GM18499 (cell line): ENCODE data around the gene DPM3.
"Not testable (repeated sequence)": the region's sequence is repeated elsewhere in the genome, so short reads cannot be mapped to it uniquely, and the experiment has no call there.

Source experiments
- ATAC-seq: cut with Tn5 transposase; IDR thresholded peaks from one replicate; pipeline ENCODE4 v1.9.1; 2021; ENCODE audit warnings: moderate number of reproducible peaks; ENCODE audit not compliant: insufficient read depth, unreplicated experiment

The DPM3 gene

GRCh38 chr1:155127105-155127966 lies 13.0 kb downstream of the DPM3 start, which contains the start of gene EFNA1:
Gene EFNA1 (plus strand): TSS chr1:155127876. CDS start chr1:155127978, 102 bp downstream.
- no peak for ATAC-seq

- ATAC-seq = no peak
Observed at GRCh38 chr1:155126556-155127104, 13.7 kb downstream of the DPM3 start.

GRCh38 chr1:155125946-155126555 lies 14.3 kb downstream of the DPM3 start:
- no peak for ATAC-seq

- ATAC-seq = no peak
Observed at GRCh38 chr1:155125511-155125945, 14.8 kb downstream of the DPM3 start.

- ATAC-seq = no peak
Observed at GRCh38 chr1:155124503-155125463, 15.5 kb downstream of the DPM3 start.

GRCh38 chr1:155123801-155124200 lies 16.5 kb downstream of the DPM3 start:
- ATAC-seq = no peak

- ATAC-seq = no peak
Observed at GRCh38 chr1:155122308-155122707, 18.0 kb downstream of the DPM3 start.

- ATAC-seq = no peak
Observed at GRCh38 chr1:155121249-155121648, 19.1 kb downstream of the DPM3 start.

GRCh38 chr1:155120253-155120652 lies 20.1 kb downstream of the DPM3 start:
- ATAC-seq = no peak

- not testable (repeated sequence) for ATAC-seq
Observed at GRCh38 chr1:155118090-155118489, 22.2 kb downstream of the DPM3 start.

- no peak for ATAC-seq
Observed at GRCh38 chr1:155117610-155118009, 22.7 kb downstream of the DPM3 start.

- ATAC-seq = no peak
Observed at GRCh38 chr1:155116113-155116764, 24.1 kb downstream of the DPM3 start.

- no peak for ATAC-seq
Observed at GRCh38 chr1:155113450-155113980, 26.8 kb downstream of the DPM3 start.

- no peak for ATAC-seq
Observed at GRCh38 chr1:155110826-155111225, 29.5 kb downstream of the DPM3 start.

GRCh38 chr1:155110381-155110780 lies 29.9 kb downstream of the DPM3 start:
- no peak for ATAC-seq

GRCh38 chr1:155108296-155108695 lies 32.0 kb downstream of the DPM3 start:
- ATAC-seq = no peak

- no peak for ATAC-seq
Observed at GRCh38 chr1:155107309-155108264, 32.7 kb downstream of the DPM3 start.

- ATAC-seq = no peak
Observed at GRCh38 chr1:155106862-155107261, 33.5 kb downstream of the DPM3 start.
